Spleen (tissue), 11 donors: ENCODE results near the gene MYO18A. TPM values are rescaled to one million over a fixed set of nuclear protein-coding genes. Genes with fewer than 3 reads are reported as not detected.

ENCODE experiments used
- DNase-seq: peaks from one replicate; pipeline ENCODE4 v3.0.0-alpha.2; 2020
- H3K27ac ChIP-seq, 8 donors: fragments of 200-600 bp; sonication (generic) in 7 of 8; 1 replicate in 4 of 8; 2 replicates in 4 of 8; pipeline versions ENCODE4 v1.5.0 to v1.8.0; 2016 to 2021; ENCODE audit warnings: inconsistent platforms in 4 of 8, mild to moderate bottlenecking in 4 of 8, moderate library complexity in 1 of 8
- H3K27me3 ChIP-seq, 7 donors: fragments of 200-600 bp; sonication (generic) in 6 of 7; replicated peaks in 1 of 7; 1 replicate in 4 of 7; 2 replicates in 3 of 7; pipeline versions ENCODE4 v1.5.0 to v1.8.0; 2016 to 2021; ENCODE audit warnings: inconsistent platforms in 3 of 7, mild to moderate bottlenecking in 1 of 7
- H3K36me3 ChIP-seq, 6 donors: fragments of 200-600 bp; sonication (generic) in 5 of 6; 1 replicate in 4 of 6; 2 replicates in 2 of 6; pipeline versions ENCODE4 v1.5.0 to v1.8.0; 2016 to 2021; ENCODE audit warnings: inconsistent platforms in 2 of 6
- H3K4me1 ChIP-seq, 6 donors: fragments of 200-600 bp; sonication (generic) in 5 of 6; 1 replicate in 3 of 6; 2 replicates in 3 of 6; pipeline versions ENCODE4 v1.5.0 to v1.8.0; 2016 to 2021; ENCODE audit warnings: inconsistent platforms in 3 of 6
- H3K4me3 ChIP-seq, 8 donors: fragments of 200-600 bp; sonication (generic) in 7 of 8; 1 replicate in 4 of 8; 2 replicates in 4 of 8; pipeline versions ENCODE4 v1.5.0 to v1.8.0; 2016 to 2021; ENCODE audit warnings: inconsistent platforms in 4 of 8, mild to moderate bottlenecking in 4 of 8, moderate library complexity in 2 of 8
- H3K9me3 ChIP-seq, 8 donors: fragments of 200-600 bp; sonication (generic) in 7 of 8; 1 replicate in 4 of 8; 2 replicates in 4 of 8; pipeline versions ENCODE4 v1.5.0 to v1.8.0; 2016 to 2021; ENCODE audit warnings: inconsistent platforms in 4 of 8
- CTCF ChIP-seq, 11 experiments: fragments of 200-600 bp in 7 of 11; fragments of 450-650 bp in 4 of 11; sonication (generic) in 4 of 11; IDR thresholded peaks in 8 of 11; conservative IDR thresholded peaks in 3 of 11; 1 replicate in 7 of 11; 2 replicates in 4 of 11; pipeline versions ENCODE4 v1.4.0 to v1.8.0; 2016 to 2021; ENCODE audit warnings: antibody characterized with exemption in 11 of 11, inconsistent platforms in 4 of 11, mild to moderate bottlenecking in 1 of 11
- POLR2A ChIP-seq, 3 donors: fragments of 450-650 bp; IDR thresholded peaks; one replicate each; pipeline ENCODE4 v1.5.1; 2017; ENCODE audit warnings: antibody characterized with exemption in 3 of 3, mild to moderate bottlenecking in 1 of 3
- POLR2AphosphoS5 ChIP-seq, 3 donors: sonication (generic); formaldehyde crosslinking; IDR thresholded peaks; one replicate each; pipeline ENCODE4 v1.5.1; 2017; ENCODE audit warnings: antibody characterized with exemption in 3 of 3
- WGBS, 5 donors: extraction: QIAGEN DNeasy Blood & Tissue Kit in 3 of 5; methylation state at CpG; one replicate each; pipeline versions ENCODE4 v1.1.5 to v1.1.7; 2013 to 2018; 5-methylcytosine and 5-hydroxymethylcytosine counted together
- intact Hi-C: fragments of 100-400 bp; cut with DNase I; formaldehyde crosslinking; loops from one replicate; pipeline ENCODE4 v1.15.0; 2023; ENCODE audit warnings: low total_unique reads
- polyA plus RNA-seq, 3 donors: library from polyadenylated mRNA; stranded (reverse); fragments of 200-250 nt; gene quantifications; one replicate each; pipeline ENCODE4 v1.2.1, GENCODE V29; 2013
- total RNA-seq, 7 donors: library from RNA; depleted of rRNA in 3 of 7; stranded (reverse); fragments of >200 nt in 3 of 7; fragmentation: NEBNext Ultra II Directional in 4 of 7; extraction: Animal tissue kit (Norgen Biotek cat#: 25700) in 4 of 7; gene quantifications; one replicate each; pipeline versions ENCODE4 v1.1.0 to v1.2.1, GENCODE V29; 2016 to 2021
- donor health status: healthy with polysubstance abuse.
- donor health status: DM: no; HTN: no; CAD: no; lungs with moderate emphysema.
- donor health status: DM: no; HTN: no; CAD: no.
- donor health status: Bipolar disorder and iron deficiency.
- donor health status: healthy.
- donor health status: DM: no; HTN: no; CAD: no.
- donor health status: DM: yes; HTN: yes; CAD: no.

The MYO18A gene
- total and polyA plus RNA-seq, 10 donors = 24.2 to 114 (median 68.0) TPM

GRCh38 chr17:29086628-29087332 lies 93.4 kb downstream of the MYO18A start:
- Histone ChIP-seq H3K36me3 (peaks cover 3 to 100% (median 89%) of the 10 kb centered on the region in 6 donors), H3K27me3 (no peaks in the 10 kb centered on the region), H3K4me3 (no peak overlapping the region), H3K4me1 (no peaks in the 10 kb centered on the region), H3K9me3 (no peaks in the 10 kb centered on the region), H3K27ac (no peak overlapping the region)
- no peak for DNase-seq
- WGBS, 5 donors = 94 to 96% (median 95%) methylated on average over 19 of the region's 19 CpGs
- TF ChIP-seq CTCF (IDR thresholded peaks at IDR 0.05 in 8 of 11, conservative IDR thresholded peaks at IDR 0.05 in 3 of 11) (no peak), POLR2A (IDR thresholded peaks at IDR 0.05) (no peak), POLR2AphosphoS5 (IDR thresholded peaks at IDR 0.05) (no peak)
- intact Hi-C loops = no loop called here

- H3K27ac ChIP-seq = no peak overlapping the region
- 89 to 97% (median 92%) methylated on average over 12 of the region's 12 CpGs for WGBS, 5 donors
- no peaks in the 10 kb centered on the region for H3K27me3 ChIP-seq
- no peaks in the 10 kb centered on the region for H3K4me1 ChIP-seq
- no peak for TF ChIP-seq POLR2AphosphoS5 (IDR thresholded peaks at IDR 0.05)
- intact Hi-C loops = no loop called here
- no peaks in the 10 kb centered on the region for H3K9me3 ChIP-seq
- H3K4me3 ChIP-seq = no peak overlapping the region
- DNase-seq = no peak
- peaks cover 3 to 100% (median 87%) of the 10 kb centered on the region in 6 donors for H3K36me3 ChIP-seq
Observed at GRCh38 chr17:29085223-29085622, 95.0 kb downstream of the MYO18A start.

DNA sequence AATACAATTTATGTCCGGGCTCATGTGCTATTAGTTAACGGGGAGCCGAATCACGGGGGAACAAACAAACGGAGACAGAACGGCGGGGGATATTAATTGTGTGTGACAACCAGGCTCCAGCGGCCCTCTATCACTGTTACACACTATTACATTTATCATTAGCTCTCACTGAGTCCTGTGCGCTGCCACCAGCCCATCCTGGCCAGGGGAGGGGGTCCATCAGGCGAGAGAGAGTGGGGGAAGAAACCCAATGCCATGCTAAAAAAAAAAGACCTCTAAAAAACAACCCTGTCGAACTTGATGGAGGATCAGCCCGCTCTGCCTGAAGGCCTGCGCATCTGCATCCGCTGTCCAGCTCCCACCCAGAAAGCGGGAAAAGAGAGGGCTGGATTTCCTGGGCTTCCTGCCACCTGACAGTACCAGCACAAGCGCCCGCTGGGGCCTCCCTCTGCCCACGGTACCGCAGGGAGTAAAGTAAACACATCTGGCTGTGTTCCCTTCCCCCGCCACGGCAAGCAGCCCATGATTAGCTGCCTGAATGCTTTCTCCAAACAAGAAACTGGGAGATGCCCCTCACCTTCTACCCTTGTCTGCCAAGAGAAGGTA lies 95.6 kb downstream of the MYO18A start:
- DNase-seq = no peak
- 87 to 93% (median 88%) methylated on average over 18 to 21 of the region's 21 CpGs for WGBS, 5 donors

DNA sequence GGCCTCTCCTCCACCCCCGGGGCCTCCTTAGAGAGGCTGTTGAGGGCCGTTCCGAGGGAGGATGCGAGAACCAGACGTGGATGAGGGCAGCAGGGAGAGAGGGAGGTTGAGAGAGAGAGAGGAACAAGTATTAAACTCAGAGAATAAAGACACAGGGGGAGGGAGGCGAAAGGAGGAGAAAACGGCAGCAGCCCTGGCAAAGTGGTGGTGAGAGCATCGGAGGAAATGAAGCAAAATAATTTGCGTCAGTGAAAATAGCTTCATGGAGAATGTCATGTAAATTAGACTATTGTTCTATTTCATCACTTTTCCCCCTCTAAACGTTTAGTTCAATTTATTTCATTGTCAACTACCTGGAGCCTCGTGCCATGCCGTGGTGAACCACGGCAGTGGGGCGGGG lies 99.2 kb downstream of the MYO18A start:
- H3K4me1 ChIP-seq = no peaks in the 10 kb centered on the region
- DNase-seq = no peak
- TF ChIP-seq CTCF (IDR thresholded peaks at IDR 0.05 in 8 of 11, conservative IDR thresholded peaks at IDR 0.05 in 3 of 11) (no peak), POLR2A (IDR thresholded peaks at IDR 0.05) (no peak), POLR2AphosphoS5 (IDR thresholded peaks at IDR 0.05) (no peak)
- H3K27me3 ChIP-seq = no peaks in the 10 kb centered on the region
- WGBS, 5 donors = 85 to 92% (median 86%) methylated on average over 14 of the region's 14 CpGs
- H3K9me3 ChIP-seq = no peaks in the 10 kb centered on the region
- H3K4me3 ChIP-seq = no peak overlapping the region
- intact Hi-C loops = no loop called here
- peaks cover 3 to 100% (median 66%) of the 10 kb centered on the region in 6 donors for H3K36me3 ChIP-seq
- H3K27ac ChIP-seq = no peak overlapping the region

More for the DNA sequence above, 95.6 kb downstream of the MYO18A start:
- H3K27me3 ChIP-seq = no peaks in the 10 kb centered on the region
- H3K27ac ChIP-seq = no peak overlapping the region
- TF ChIP-seq POLR2A (IDR thresholded peaks at IDR 0.05) = no peak
- no peak for TF ChIP-seq CTCF (IDR thresholded peaks at IDR 0.05 in 8 of 11, conservative IDR thresholded peaks at IDR 0.05 in 3 of 11)
- TF ChIP-seq POLR2AphosphoS5 (IDR thresholded peaks at IDR 0.05) = no peak
- intact Hi-C loops = no loop called here
- no peaks in the 10 kb centered on the region for H3K9me3 ChIP-seq
- no peak overlapping the region for H3K4me3 ChIP-seq
- H3K36me3 ChIP-seq = peaks cover 3 to 100% (median 87%) of the 10 kb centered on the region in 6 donors
- no peaks in the 10 kb centered on the region for H3K4me1 ChIP-seq
